GM12873 (cell line): ENCODE measurements around the gene IFT172.

Experiments
- TF ChIP-seq, protein P1 (sequence below): IDR thresholded peaks from 2 replicates; pipeline ENCODE4 v1.5.1; 2012; ENCODE audit warnings: low read depth, mild to moderate bottlenecking, moderate library complexity, low read length, control low read depth; ENCODE audit not compliant: insufficient read depth; ENCODE audit errors: missing control alignments

The IFT172 gene

DNA sequence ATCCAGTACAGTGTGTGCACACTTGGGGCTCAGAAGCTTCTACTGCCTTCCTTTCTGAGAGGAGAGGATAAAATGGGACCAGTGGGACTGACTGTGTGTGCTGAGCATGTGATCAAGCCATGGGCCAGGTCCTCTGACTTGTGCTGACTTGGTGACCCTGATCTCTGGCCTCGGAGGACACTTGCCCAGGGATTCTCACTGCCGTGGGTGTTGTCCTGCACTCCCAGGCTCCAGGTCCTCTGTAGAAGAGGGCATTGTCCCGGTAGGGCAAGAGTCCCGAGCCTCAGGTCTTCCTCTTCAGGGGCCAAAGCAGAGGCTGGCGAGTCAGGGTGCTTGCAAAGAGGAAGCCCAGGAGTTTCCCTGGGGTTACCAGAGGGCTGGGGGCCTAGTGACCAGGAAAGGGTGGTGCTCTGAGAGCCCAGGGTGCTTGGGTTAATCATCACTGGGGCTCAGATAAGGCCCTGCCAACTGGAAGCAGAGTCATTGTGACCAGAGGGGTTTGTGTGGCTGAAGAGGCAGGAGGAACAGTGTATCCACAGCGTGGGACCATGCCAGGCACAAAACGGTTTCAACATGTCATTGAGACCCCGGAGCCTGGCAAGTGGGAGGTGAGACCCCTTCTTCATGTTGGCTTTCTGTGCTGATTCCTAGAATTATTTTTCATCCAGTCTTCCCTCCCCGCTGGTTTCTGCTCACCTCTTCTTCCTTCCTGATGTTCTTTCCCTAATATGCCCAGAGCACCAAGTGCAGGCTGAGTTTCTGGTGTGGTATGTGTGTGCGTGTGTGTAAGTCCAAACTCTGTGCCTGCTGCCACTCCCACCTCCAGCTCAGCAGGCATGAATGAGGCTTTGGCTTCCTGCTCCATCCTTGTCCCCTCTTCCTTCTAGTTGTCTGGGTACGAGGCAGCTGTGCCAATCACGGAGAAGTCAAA lies 7.1 kb upstream of the IFT172 start, which contains the start of gene GCKR:
TSS of gene GCKR (plus strand) at position 483 of the 931 bp plus-strand sequence. CDS start at position 549, 66 bp downstream.
- TF ChIP-seq, protein P1, sequence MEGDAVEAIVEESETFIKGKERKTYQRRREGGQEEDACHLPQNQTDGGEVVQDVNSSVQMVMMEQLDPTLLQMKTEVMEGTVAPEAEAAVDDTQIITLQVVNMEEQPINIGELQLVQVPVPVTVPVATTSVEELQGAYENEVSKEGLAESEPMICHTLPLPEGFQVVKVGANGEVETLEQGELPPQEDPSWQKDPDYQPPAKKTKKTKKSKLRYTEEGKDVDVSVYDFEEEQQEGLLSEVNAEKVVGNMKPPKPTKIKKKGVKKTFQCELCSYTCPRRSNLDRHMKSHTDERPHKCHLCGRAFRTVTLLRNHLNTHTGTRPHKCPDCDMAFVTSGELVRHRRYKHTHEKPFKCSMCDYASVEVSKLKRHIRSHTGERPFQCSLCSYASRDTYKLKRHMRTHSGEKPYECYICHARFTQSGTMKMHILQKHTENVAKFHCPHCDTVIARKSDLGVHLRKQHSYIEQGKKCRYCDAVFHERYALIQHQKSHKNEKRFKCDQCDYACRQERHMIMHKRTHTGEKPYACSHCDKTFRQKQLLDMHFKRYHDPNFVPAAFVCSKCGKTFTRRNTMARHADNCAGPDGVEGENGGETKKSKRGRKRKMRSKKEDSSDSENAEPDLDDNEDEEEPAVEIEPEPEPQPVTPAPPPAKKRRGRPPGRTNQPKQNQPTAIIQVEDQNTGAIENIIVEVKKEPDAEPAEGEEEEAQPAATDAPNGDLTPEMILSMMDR = no peak

DNA sequence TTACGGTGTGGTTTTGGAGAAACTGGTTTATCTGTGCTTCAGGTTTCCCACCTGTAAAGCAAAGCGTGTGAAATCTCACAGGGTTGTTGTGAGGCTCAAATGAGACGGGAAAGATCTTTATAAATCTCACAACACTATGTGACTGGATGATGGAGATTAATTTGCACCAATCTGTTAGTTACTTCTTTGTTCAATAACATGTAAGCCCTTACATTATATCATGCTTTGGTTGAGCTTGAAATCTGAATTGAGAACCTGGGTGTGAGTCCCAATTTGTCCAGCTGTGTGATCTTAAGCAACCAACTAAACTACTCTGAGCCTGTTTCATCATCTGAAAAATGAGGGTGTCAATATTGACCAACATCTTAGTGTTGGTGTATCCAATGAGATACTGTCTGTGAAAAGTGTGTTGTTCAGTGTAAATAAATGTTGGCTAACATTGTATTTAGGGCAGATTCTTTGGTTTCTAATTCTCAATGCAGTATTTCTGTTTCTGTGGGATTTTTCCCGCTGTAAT lies 6.4 kb upstream of the IFT172 start:
- TF ChIP-seq, protein P1 = no peak

DNA sequence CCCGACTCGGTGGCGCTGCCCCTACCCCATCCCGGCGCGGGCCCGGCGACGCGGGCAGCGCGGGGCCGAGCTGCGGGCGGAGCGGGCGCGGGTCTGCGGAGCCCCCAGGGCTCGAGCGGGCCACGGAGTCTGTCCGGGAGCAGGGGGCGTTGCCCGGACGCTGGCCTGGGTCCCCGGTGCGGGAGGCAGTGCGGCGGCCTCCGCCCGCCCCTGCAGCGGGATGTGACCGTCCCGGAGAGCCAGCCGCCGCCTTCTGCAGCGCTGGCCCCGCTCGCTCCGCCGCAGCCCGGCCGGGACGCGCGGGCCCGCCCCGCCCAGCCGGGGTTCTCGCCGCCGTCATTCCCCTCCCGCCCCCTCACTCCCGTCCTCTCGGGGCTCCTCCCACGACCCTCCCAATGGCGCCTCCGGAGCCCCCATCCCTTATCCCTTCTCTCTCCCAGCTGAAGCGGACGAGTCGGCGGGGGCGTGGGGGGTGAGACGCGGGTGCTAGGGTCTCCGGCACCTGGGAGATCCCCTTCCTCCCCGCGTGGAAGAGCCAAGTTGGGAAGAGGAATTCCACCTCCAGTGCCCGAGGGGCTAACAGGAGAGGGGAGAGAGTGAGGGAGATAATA lies 5.5 kb upstream of the IFT172 start, which contains the start of gene FNDC4:
TSS of gene FNDC4 (minus strand) at position 257 of the 611 bp plus-strand sequence. CDS start 521 bp downstream, outside the sequence.
- TF ChIP-seq, protein P1 = no peak

DNA sequence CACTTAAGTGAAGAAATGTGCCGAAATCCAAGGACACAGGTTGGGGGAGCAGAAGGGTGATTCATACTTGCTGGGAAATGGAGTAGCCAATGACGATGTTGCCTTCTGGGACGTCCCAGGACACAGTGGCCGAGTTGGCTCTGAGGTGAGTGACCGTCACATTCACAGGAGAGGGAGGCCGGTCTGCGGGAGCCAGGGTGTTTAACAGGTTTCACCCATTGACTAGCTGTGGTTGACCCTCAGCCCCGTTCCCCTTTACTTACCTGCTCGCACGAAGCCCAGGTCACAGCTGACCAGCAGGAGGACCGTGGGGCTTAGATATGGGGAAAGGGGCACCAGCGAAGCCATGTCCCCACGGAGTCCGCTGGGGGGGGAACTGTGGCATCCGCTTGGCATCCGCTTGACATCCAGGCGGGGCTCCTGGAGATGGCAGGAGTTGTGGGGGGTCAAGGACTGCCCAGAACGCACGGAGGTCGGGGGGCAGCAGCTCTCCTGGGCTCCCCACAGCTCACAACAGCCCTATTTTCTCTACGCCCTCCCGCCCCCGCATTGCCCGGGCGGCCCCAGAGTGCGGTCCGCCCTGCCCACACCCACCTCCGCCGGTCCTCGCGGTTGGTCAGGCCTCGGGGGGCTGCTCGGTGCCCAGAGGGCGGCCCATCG lies 4.9 kb upstream of the IFT172 start:
- TF ChIP-seq, protein P1 = no peak

DNA sequence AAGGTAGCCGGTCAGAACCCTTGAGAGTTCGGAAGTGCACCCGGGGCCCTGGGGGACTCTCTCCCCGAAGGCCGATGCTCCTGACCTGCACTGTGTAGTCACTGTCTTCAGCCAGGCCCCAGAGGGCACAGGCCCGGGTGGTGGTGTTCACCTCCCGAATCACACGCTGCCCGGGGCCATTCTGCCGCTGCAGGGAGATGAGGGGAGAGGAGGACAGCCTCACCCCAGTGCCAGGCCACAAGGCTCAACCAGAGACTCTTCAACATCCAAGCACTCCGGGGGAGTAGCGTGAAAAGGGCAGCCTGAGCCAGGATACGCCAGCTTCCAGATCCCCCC lies 4.4 kb upstream of the IFT172 start:
- TF ChIP-seq, protein P1 = no peak

DNA sequence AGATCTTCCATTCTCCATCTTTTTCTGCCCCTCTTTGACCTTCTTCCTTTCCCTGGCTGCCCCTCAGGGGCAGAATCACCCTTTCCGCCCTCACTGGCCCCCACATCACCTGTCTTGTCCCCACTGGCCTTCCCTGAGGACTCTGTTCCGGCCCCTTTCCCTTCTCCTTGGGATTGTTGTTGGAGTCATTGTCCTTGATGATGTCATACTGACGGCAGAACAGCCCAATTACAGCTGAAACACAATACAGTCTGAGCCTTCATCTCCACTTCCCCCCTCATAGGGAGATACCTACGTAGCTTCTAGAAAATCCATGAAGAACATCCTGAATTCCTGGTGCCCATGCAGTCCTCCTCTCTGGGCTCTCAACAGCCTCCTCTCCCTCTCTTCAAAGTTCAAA lies 3.0 kb upstream of the IFT172 start:
- TF ChIP-seq, protein P1 = no peak

DNA sequence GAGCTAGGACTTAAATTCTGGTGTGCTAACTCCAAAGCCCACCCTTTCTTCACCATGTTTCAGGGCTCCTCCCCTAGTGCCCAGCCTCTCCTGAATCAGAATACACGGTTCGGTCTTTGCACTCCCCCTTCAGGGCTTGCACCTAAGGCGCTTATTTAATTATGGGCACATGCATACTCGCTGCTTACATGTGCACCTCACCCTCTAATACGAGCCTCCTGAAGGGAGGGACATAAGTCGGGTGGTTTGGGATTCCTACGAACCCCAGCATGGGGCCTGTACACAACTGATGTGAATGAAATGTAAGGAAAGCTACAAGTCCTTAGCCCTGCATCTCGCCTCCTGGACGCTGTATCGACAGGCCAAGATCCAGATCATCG lies 435 bp downstream of the IFT172 start:
- TF ChIP-seq, protein P1 = peak; percentile 14
